MM.1S (cell line): ENCODE results near the gene EFNA5.

Experiments used
- EZH2 ChIP-seq: fragments of 300-600 bp; sonication (generic); optimal IDR thresholded peaks from 2 replicates; pipeline ENCODE3; 2017; ENCODE audit warnings: low read depth, mild to moderate bottlenecking, antibody characterized with exemption, low read length, mixed read lengths
- TF ChIP-seq, protein P1 (sequence below): fragments of 300-600 bp; sonication (generic); IDR thresholded peaks from 2 replicates; pipeline ENCODE4 v1.5.1; 2016; ENCODE audit warnings: antibody characterized with exemption, low read length, mixed read lengths

DNA sequence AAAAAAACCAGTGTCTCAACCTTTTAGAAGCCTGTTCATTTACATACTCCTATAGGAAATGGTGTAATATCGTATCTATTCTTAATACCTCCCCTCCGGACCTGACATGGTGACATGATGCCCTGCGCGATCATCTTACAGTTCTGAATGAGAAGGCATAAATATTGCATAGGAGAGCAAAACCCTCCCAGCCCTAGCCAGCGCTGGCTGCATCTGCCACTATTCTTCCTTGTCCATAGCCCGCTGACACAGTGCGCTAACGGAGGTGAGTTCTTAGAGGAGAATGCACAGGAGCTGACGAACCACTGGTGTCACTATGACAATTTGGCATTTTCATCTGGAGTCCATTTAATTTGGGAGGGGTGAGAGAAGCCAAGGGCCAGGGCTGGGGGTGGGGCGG is 290.1 kb downstream of the EFNA5 start:
- TF ChIP-seq, protein P1, sequence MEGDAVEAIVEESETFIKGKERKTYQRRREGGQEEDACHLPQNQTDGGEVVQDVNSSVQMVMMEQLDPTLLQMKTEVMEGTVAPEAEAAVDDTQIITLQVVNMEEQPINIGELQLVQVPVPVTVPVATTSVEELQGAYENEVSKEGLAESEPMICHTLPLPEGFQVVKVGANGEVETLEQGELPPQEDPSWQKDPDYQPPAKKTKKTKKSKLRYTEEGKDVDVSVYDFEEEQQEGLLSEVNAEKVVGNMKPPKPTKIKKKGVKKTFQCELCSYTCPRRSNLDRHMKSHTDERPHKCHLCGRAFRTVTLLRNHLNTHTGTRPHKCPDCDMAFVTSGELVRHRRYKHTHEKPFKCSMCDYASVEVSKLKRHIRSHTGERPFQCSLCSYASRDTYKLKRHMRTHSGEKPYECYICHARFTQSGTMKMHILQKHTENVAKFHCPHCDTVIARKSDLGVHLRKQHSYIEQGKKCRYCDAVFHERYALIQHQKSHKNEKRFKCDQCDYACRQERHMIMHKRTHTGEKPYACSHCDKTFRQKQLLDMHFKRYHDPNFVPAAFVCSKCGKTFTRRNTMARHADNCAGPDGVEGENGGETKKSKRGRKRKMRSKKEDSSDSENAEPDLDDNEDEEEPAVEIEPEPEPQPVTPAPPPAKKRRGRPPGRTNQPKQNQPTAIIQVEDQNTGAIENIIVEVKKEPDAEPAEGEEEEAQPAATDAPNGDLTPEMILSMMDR, result no peak
- TF ChIP-seq EZH2, result no peak
